H1 (cell line): ENCODE data around the gene NAV2. TPM values are rescaled to one million over a fixed set of nuclear protein-coding genes. Genes with fewer than 3 reads are reported as not detected.

Source experiments
- polyA plus RNA-seq, 7 experiments: library from polyadenylated mRNA; depleted of rRNA in 3 of 7; stranded (reverse) in 5 of 7; unstranded in 2 of 7; fragments of >200 nt in 5 of 7; fragments of 200-250 nt in 2 of 7; gene quantifications; 1 replicate in 5 of 7; 2 replicates in 1 of 7; 4 replicates in 1 of 7; pipeline versions ENCODE4 v1.2.1 to v1.2.3, GENCODE V29; 2011 to 2013; ENCODE audit warnings: missing spikeins in 2 of 7, mixed read lengths in 2 of 7
- total RNA-seq: library from RNA; stranded (reverse); fragmentation: NEBNext Ultra II Directional; extraction: Animal tissue kit (Norgen Biotek cat#: 25700); gene quantifications from 2 replicates; pipeline ENCODE4 v1.2.1, GENCODE V29; 2021
- TF ChIP-seq, protein P1 (sequence below): IDR thresholded peaks from 2 replicates; pipeline ENCODE4 v1.6.1; 2012; ENCODE audit warnings: low read length, inconsistent platforms

NAV2 gene
- total and polyA plus RNA-seq, 2 of the 8 experiments (the other 6 are each of a cell fraction or from before 2014, with no cell fraction given): 35.6 to 73.6 TPM

GRCh38 chr11:20080032-20080685, 367.5 kb downstream of the NAV2 start (continued):
- TF ChIP-seq, protein P1, sequence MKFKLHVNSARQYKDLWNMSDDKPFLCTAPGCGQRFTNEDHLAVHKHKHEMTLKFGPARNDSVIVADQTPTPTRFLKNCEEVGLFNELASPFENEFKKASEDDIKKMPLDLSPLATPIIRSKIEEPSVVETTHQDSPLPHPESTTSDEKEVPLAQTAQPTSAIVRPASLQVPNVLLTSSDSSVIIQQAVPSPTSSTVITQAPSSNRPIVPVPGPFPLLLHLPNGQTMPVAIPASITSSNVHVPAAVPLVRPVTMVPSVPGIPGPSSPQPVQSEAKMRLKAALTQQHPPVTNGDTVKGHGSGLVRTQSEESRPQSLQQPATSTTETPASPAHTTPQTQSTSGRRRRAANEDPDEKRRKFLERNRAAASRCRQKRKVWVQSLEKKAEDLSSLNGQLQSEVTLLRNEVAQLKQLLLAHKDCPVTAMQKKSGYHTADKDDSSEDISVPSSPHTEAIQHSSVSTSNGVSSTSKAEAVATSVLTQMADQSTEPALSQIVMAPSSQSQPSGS: no peak
